ENCODE measurements around the gene TMEM147. TPM values are rescaled to one million over a fixed set of nuclear protein-coding genes. Genes with fewer than 3 reads are reported as not detected.
A peak's percentile ranks its signal among the peaks of the same experiment; 100 is the strongest.

Gene TMEM147
- total and polyA plus RNA-seq, 10 of the 15 experiments (the other 5 are each of a cell fraction or from before 2014, with no cell fraction given), result 53.4 to 145 (median 79.3) TPM

DNA sequence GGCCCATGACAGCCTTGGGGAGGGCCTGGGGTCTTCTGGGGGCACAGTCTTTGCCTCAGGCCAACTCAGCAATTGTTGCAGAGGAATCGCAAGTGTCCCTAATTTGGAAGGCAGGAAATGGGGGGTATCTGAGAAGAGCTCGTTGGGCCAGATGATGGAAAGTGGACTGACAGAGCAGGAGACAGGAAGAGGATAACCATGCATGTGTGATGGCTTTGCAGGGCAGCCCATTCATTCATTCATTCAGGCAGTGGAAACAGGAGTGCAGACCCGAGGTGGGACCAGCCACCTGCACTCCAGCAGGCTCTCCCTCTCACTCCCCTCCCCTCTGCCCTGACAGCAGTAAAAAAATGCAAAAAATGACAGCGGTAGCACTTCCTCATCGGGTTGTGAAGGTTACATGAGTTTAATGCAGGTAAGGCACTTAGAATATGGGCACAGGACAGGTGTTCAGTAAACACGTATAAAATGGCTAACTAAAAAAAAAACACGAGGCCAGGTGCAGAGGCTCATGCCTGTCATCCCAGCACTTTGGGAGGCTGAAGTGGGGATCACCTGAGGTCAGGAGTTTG, 5.0 kb upstream of the TMEM147 start:
- BruUV-seq (replicated peaks), result no TSS peak
- no peaks in the 10 kb centered on the region for H4K20me1 ChIP-seq (ENCODE audit: control insufficient read depth, insufficient read depth)
- ATAC-seq (no peak), FAIRE-seq (no peak), DNase-seq (ENCODE audit: low read depth, low spot score) (no peak)
- 10% methylated on average over 6 of the region's 7 CpGs for WGBS (ENCODE audit: insufficient coverage, insufficient replicate concordance, low lambda C conversion rate, missing lambda C conversion rate)
- H3K4me1 ChIP-seq (ENCODE audit: control insufficient read depth, insufficient read depth, low read length), result peaks cover 21% of the 10 kb centered on the region
- RAD21 ChIA-PET (ENCODE audit: unreplicated experiment), result interaction anchor here (1.4 kb wide), 1 partner anchor 30 kb away, joined by 4 read pairs; no protein-coding TSS in a partner anchor
- SMC1A ChIA-PET (ENCODE audit: uncharacterized antibody, unreplicated experiment), result interaction anchor here (1.4 kb wide), 1 partner anchor 30 kb away, joined by 9 read pairs; no protein-coding TSS in a partner anchor
- H2AFZ ChIP-seq (ENCODE audit: control insufficient read depth, low read depth, low read length), result no peak overlapping the region
- no peak overlapping the region for H3K9ac ChIP-seq (ENCODE audit: control insufficient read depth, insufficient read depth, low read length)
- CTCF ChIA-PET, result interaction anchor here (1.2 kb wide), 2 partner anchors 9 to 30 kb away, joined by 3 to 4 read pairs; no protein-coding TSS in a partner anchor
- peaks cover 12% of the 10 kb centered on the region for H3K79me2 ChIP-seq (ENCODE audit: control insufficient read depth, insufficient read depth, low read length)
- no peak overlapping the region for H3K4me3 ChIP-seq
- POLR2A ChIA-PET, result interaction anchor here (1.7 kb wide), 1 partner anchor 30 kb away, joined by 6 read pairs; no protein-coding TSS in a partner anchor
- H3K27me3 ChIP-seq (replicated peaks in 1 of 2; ENCODE audit: control insufficient read depth in 2 of 2, insufficient read depth in 2 of 2, low read length in 1 of 2), result no peaks in the 10 kb centered on the region
- intact Hi-C loops (cut with micrococcal nuclease; ENCODE audit: unreplicated experiment) (no loop called here), in situ Hi-C loops (cut with MboI) (no loop called here)
- TF ChIP-seq, protein P1, sequence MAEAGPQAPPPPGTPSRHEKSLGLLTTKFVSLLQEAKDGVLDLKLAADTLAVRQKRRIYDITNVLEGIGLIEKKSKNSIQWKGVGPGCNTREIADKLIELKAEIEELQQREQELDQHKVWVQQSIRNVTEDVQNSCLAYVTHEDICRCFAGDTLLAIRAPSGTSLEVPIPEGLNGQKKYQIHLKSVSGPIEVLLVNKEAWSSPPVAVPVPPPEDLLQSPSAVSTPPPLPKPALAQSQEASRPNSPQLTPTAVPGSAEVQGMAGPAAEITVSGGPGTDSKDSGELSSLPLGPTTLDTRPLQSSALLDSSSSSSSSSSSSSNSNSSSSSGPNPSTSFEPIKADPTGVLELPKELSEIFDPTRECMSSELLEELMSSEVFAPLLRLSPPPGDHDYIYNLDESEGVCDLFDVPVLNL (IDR thresholded peaks at IDR 0.05; ENCODE audit: low read depth, low read length), result no peak
- no peak for TF ChIP-seq RAD21 (IDR thresholded peaks at IDR 0.05; ENCODE audit: insufficient read depth, low read depth, low read length)
- TF ChIP-seq, protein P2, sequence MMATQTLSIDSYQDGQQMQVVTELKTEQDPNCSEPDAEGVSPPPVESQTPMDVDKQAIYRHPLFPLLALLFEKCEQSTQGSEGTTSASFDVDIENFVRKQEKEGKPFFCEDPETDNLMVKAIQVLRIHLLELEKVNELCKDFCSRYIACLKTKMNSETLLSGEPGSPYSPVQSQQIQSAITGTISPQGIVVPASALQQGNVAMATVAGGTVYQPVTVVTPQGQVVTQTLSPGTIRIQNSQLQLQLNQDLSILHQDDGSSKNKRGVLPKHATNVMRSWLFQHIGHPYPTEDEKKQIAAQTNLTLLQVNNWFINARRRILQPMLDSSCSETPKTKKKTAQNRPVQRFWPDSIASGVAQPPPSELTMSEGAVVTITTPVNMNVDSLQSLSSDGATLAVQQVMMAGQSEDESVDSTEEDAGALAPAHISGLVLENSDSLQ (IDR thresholded peaks at IDR 0.05), result no peak
- TF ChIP-seq ZNF207 (IDR thresholded peaks at IDR 0.05; ENCODE audit: borderline replicate concordance), result no peak
- peak; percentile 65; the same call in 1 of the 2 replicates for TF ChIP-seq SPI1 (IDR thresholded peaks at IDR 0.05; ENCODE audit: borderline replicate concordance, insufficient read depth, low read depth, low read length)
- no peak for TF ChIP-seq ZZZ3 (IDR thresholded peaks at IDR 0.05; ENCODE audit: control insufficient read depth, insufficient read length, low read depth)
- TF ChIP-seq, protein P3, sequence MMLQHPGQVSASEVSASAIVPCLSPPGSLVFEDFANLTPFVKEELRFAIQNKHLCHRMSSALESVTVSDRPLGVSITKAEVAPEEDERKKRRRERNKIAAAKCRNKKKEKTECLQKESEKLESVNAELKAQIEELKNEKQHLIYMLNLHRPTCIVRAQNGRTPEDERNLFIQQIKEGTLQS (IDR thresholded peaks at IDR 0.05; ENCODE audit: borderline replicate concordance, extremely low read depth, low read depth, low read length), result no peak
- TF ChIP-seq YBX1 (IDR thresholded peaks at IDR 0.05), result no peak
- TF ChIP-seq JUNB (IDR thresholded peaks at IDR 0.05), result no peak
- TF ChIP-seq ZNF384 (IDR thresholded peaks at IDR 0.05; ENCODE audit: borderline replicate concordance, low read depth, low read length), result peak; percentile 43; the same call in 1 of the 2 replicates
- no peak for TF ChIP-seq CREM (IDR thresholded peaks at IDR 0.05; ENCODE audit: low read depth)
- TF ChIP-seq NR2F1 (conservative IDR thresholded peaks at IDR 0.05), result no peak
- no peak for TF ChIP-seq IKZF2 (IDR thresholded peaks at IDR 0.05)
- peak; percentile 56; the same call in 1 of the 2 replicates for TF ChIP-seq ZNF24 (IDR thresholded peaks at IDR 0.05)
- TF ChIP-seq GABPA (IDR thresholded peaks at IDR 0.05; ENCODE audit: low read depth), result no peak
- peaks cover 0 to 2% of the 10 kb centered on the region in 2 experiments; a peak in 2 of 4 replicates for H3K36me3 ChIP-seq (ENCODE audit: control insufficient read depth in 2 of 2, insufficient read depth in 2 of 2, low read length in 1 of 2)
- H3K27ac ChIP-seq (ENCODE audit: control insufficient read depth, insufficient read depth), result no peak overlapping the region
- no peak overlapping the region for H3K4me2 ChIP-seq (ENCODE audit: control insufficient read depth, insufficient read depth)
- no peaks in the 10 kb centered on the region for H3K9me3 ChIP-seq (replicated peaks; ENCODE audit: control insufficient read depth, insufficient read depth, low read length)

Measured in GM12878 (cell line).